ENCODE data around the gene ANXA1.

The ANXA1 gene

GRCh38 chr9:73174330-73174980 is 22.8 kb downstream of the ANXA1 start:
- Histone ChIP-seq H2AFZ (ENCODE audit: low read length) (no peak overlapping the region), H4K20me1 (ENCODE audit: insufficient read depth, low read length, poor library complexity, severe bottlenecking) (no peaks in the 10 kb centered on the region), H3F3A (ENCODE audit: low read depth) (no peaks in the 10 kb centered on the region), H3K9me2 (replicated peaks; ENCODE audit: low read depth, low read length) (no peaks in the 10 kb centered on the region), H3K9ac (ENCODE audit: low read depth, low read length, poor library complexity, severe bottlenecking) (no peak overlapping the region), H3K36me3 (ENCODE audit: insufficient read depth, low read length) (peaks cover 11% of the 10 kb centered on the region; the same call in 1 of the 2 replicates), H3K79me2 (ENCODE audit: insufficient read depth, low read length) (no peaks in the 10 kb centered on the region), H3K4me1 (ENCODE audit: insufficient read depth, low read length, poor library complexity, severe bottlenecking) (peaks cover 4% of the 10 kb centered on the region), H3K4me3 (ENCODE audit: low read length, poor library complexity, severe bottlenecking) (no peak overlapping the region), H3K9me3 (ENCODE audit: insufficient read depth, low read depth, low read length) (no peaks in the 10 kb centered on the region), H3K27me3 (ENCODE audit: insufficient read depth, low read length, poor library complexity, severe bottlenecking) (no peaks in the 10 kb centered on the region), H3K4me2 (ENCODE audit: low read depth, low read length, poor library complexity, severe bottlenecking) (no peak overlapping the region)
- no peak for TF ChIP-seq CTCF (conservative IDR thresholded peaks at IDR 0.05; ENCODE audit: low read length)
- TF ChIP-seq EZH2phosphoT487 (IDR thresholded peaks at IDR 0.05; ENCODE audit: borderline replicate concordance), result no peak

GRCh38 chr9:73176450-73176875 is 24.8 kb downstream of the ANXA1 start:
- H2AFZ ChIP-seq (ENCODE audit: low read length), result peak overlapping the region; percentile 37
- no peak overlapping the region for H3K4me2 ChIP-seq (ENCODE audit: low read depth, low read length, poor library complexity, severe bottlenecking)
- H3K9me2 ChIP-seq (replicated peaks; ENCODE audit: low read depth, low read length), result no peaks in the 10 kb centered on the region
- no peaks in the 10 kb centered on the region for H3K36me3 ChIP-seq (ENCODE audit: insufficient read depth, low read length)
- H3K27me3 ChIP-seq (ENCODE audit: insufficient read depth, low read length, poor library complexity, severe bottlenecking), result no peaks in the 10 kb centered on the region
- H3K4me1 ChIP-seq (ENCODE audit: insufficient read depth, low read length, poor library complexity, severe bottlenecking), result peaks cover 22% of the 10 kb centered on the region
- H3K9ac ChIP-seq (ENCODE audit: low read depth, low read length, poor library complexity, severe bottlenecking), result no peak overlapping the region
- no peaks in the 10 kb centered on the region for H3K9me3 ChIP-seq (ENCODE audit: insufficient read depth, low read depth, low read length)
- H3K79me2 ChIP-seq (ENCODE audit: insufficient read depth, low read length), result no peaks in the 10 kb centered on the region
- no peak overlapping the region for H3K4me3 ChIP-seq (ENCODE audit: low read length, poor library complexity, severe bottlenecking)
- H3F3A ChIP-seq (ENCODE audit: low read depth), result no peaks in the 10 kb centered on the region
- no peaks in the 10 kb centered on the region for H4K20me1 ChIP-seq (ENCODE audit: insufficient read depth, low read length, poor library complexity, severe bottlenecking)
- TF ChIP-seq CTCF (conservative IDR thresholded peaks at IDR 0.05; ENCODE audit: low read length) (no peak), EZH2phosphoT487 (IDR thresholded peaks at IDR 0.05; ENCODE audit: borderline replicate concordance) (no peak)

GRCh38 chr9:73178044-73178443 is 26.4 kb downstream of the ANXA1 start:
- Histone ChIP-seq H3K36me3 (ENCODE audit: insufficient read depth, low read length) (no peaks in the 10 kb centered on the region), H3K9me3 (ENCODE audit: insufficient read depth, low read depth, low read length) (no peaks in the 10 kb centered on the region), H3K4me1 (ENCODE audit: insufficient read depth, low read length, poor library complexity, severe bottlenecking) (peaks cover 37% of the 10 kb centered on the region), H2AFZ (ENCODE audit: low read length) (peak overlapping the region; percentile 59), H3K9ac (ENCODE audit: low read depth, low read length, poor library complexity, severe bottlenecking) (no peak overlapping the region), H3K4me3 (ENCODE audit: low read length, poor library complexity, severe bottlenecking) (no peak overlapping the region), H3K9me2 (replicated peaks; ENCODE audit: low read depth, low read length) (no peaks in the 10 kb centered on the region), H3K27me3 (ENCODE audit: insufficient read depth, low read length, poor library complexity, severe bottlenecking) (no peaks in the 10 kb centered on the region), H3K4me2 (ENCODE audit: low read depth, low read length, poor library complexity, severe bottlenecking) (no peak overlapping the region), H3F3A (ENCODE audit: low read depth) (no peaks in the 10 kb centered on the region), H4K20me1 (ENCODE audit: insufficient read depth, low read length, poor library complexity, severe bottlenecking) (no peaks in the 10 kb centered on the region), H3K79me2 (ENCODE audit: insufficient read depth, low read length) (no peaks in the 10 kb centered on the region)
- TF ChIP-seq CTCF (conservative IDR thresholded peaks at IDR 0.05; ENCODE audit: low read length) (no peak), EZH2phosphoT487 (IDR thresholded peaks at IDR 0.05; ENCODE audit: borderline replicate concordance) (no peak)

Measured in Loucy (cell line).